HG02588 (cell line): ENCODE measurements around the gene TEX19.
"Not testable (repeated sequence)": the region's sequence is repeated elsewhere in the genome, so short reads cannot be mapped to it uniquely, and the experiment has no call there.

ENCODE experiments used
- ATAC-seq: cut with Tn5 transposase; IDR thresholded peaks from one replicate; pipeline ENCODE4 v1.9.1; 2021; ENCODE audit warnings: mild to moderate bottlenecking, moderate library complexity; ENCODE audit not compliant: unreplicated experiment

The TEX19 gene

GRCh38 chr17:82333279-82334171 is 25.5 kb upstream of the TEX19 start, which contains the start of gene SECTM1:
SECTM1 (minus strand) TSS chr17:82333766; CDS start chr17:82327240, 6,526 bp downstream.
- ATAC-seq = no peak

GRCh38 chr17:82334204-82334621 is 24.8 kb upstream of the TEX19 start:
- ATAC-seq = no peak

GRCh38 chr17:82334622-82335394 is 24.2 kb upstream of the TEX19 start:
- no peak for ATAC-seq

- no peak for ATAC-seq
Measured at GRCh38 chr17:82338858-82339633, 20.0 kb upstream of the TEX19 start.

GRCh38 chr17:82339634-82340580 is 19.1 kb upstream of the TEX19 start:
- ATAC-seq = no peak

- ATAC-seq = no peak
Measured at GRCh38 chr17:82342361-82343079, 16.5 kb upstream of the TEX19 start.

- no peak for ATAC-seq
Measured at GRCh38 chr17:82343560-82343959, 15.5 kb upstream of the TEX19 start.

- ATAC-seq = no peak
Measured at GRCh38 chr17:82344175-82344907, 14.7 kb upstream of the TEX19 start.

GRCh38 chr17:82345151-82345976 is 13.7 kb upstream of the TEX19 start:
- ATAC-seq = no peak

- no peak for ATAC-seq
Measured at GRCh38 chr17:82346342-82347300, 12.4 kb upstream of the TEX19 start.

GRCh38 chr17:82347994-82348393 is 11.1 kb upstream of the TEX19 start:
- ATAC-seq = not testable (repeated sequence)

- no peak for ATAC-seq
Measured at GRCh38 chr17:82348434-82348833, 10.6 kb upstream of the TEX19 start.

- no peak for ATAC-seq
Measured at GRCh38 chr17:82348866-82349265, 10.2 kb upstream of the TEX19 start.

GRCh38 chr17:82349287-82349701 is 9.8 kb upstream of the TEX19 start:
- no peak for ATAC-seq

GRCh38 chr17:82350182-82351030 is 8.6 kb upstream of the TEX19 start:
- ATAC-seq = no peak

GRCh38 chr17:82351254-82351712 is 7.8 kb upstream of the TEX19 start:
- ATAC-seq = no peak
